Inflammatory macrophage treated with lipopolysaccharide for 1 hour (primary cell): ENCODE measurements around the gene LIN7C.
A peak's percentile ranks its signal among the peaks of the same experiment; 100 is the strongest.
"Not testable (repeated sequence)": the region's sequence is repeated elsewhere in the genome, so short reads cannot be mapped to it uniquely, and the experiment has no call there.

Source experiments
- DNase-seq, 2 donors: peaks; one replicate each; pipeline ENCODE4 v3.0.0-alpha.2; 2020 to 2022

LIN7C gene

GRCh38 chr11:27468995-27469695 lies 37.4 kb downstream of the LIN7C start:
- DNase-seq: no peak

- peak; percentile 60 to 72 for DNase-seq
Measured at GRCh38 chr11:27468209-27468994, 38.2 kb downstream of the LIN7C start.

GRCh38 chr11:27467181-27467913 lies 39.2 kb downstream of the LIN7C start:
- no peak for DNase-seq

GRCh38 chr11:27466363-27466762 lies 40.2 kb downstream of the LIN7C start:
- DNase-seq: no peak

- no peak for DNase-seq
Measured at GRCh38 chr11:27465629-27466028, 40.9 kb downstream of the LIN7C start.

- DNase-seq: no peak
Measured at GRCh38 chr11:27464909-27465308, 41.7 kb downstream of the LIN7C start.

- DNase-seq: no peak
Measured at GRCh38 chr11:27464289-27464696, 42.3 kb downstream of the LIN7C start.

GRCh38 chr11:27462543-27462942 lies 44.0 kb downstream of the LIN7C start:
- DNase-seq: no peak

- DNase-seq: no peak
Measured at GRCh38 chr11:27460158-27460978, 46.2 kb downstream of the LIN7C start.

GRCh38 chr11:27459191-27459590 lies 47.4 kb downstream of the LIN7C start:
- DNase-seq: no peak

- DNase-seq: no peak
Measured at GRCh38 chr11:27458182-27458581, 48.4 kb downstream of the LIN7C start.

GRCh38 chr11:27456795-27457329 lies 49.7 kb downstream of the LIN7C start:
- no peak for DNase-seq

- DNase-seq: no peak
Measured at GRCh38 chr11:27456140-27456794, 50.3 kb downstream of the LIN7C start.

- DNase-seq: no peak
Measured at GRCh38 chr11:27455667-27456066, 50.9 kb downstream of the LIN7C start.

GRCh38 chr11:27453701-27454100 lies 52.9 kb downstream of the LIN7C start:
- no peak for DNase-seq

- no peak for DNase-seq
Measured at GRCh38 chr11:27452147-27452546, 54.4 kb downstream of the LIN7C start.

- no peak for DNase-seq
Measured at GRCh38 chr11:27451244-27451965, 55.2 kb downstream of the LIN7C start.

GRCh38 chr11:27448184-27448540 lies 58.4 kb downstream of the LIN7C start:
- DNase-seq: not testable (repeated sequence)

GRCh38 chr11:27447288-27448183 lies 59.0 kb downstream of the LIN7C start:
- no peak for DNase-seq

GRCh38 chr11:27445625-27446024 lies 60.9 kb downstream of the LIN7C start:
- no peak for DNase-seq
